HEK293 (cell line): ENCODE results near the gene TRIM56.

Source experiments
- CTCF ChIP-seq: fragments of 450-650 bp; formaldehyde crosslinking; IDR thresholded peaks from 2 replicates; pipeline ENCODE4 v1.5.1; 2016; ENCODE audit warnings: missing biosample characterization, missing genetic modification characterization
- KLF9 ChIP-seq: fragments of 450-650 bp; formaldehyde crosslinking; IDR thresholded peaks from 2 replicates; pipeline ENCODE4 v1.5.1; 2016; ENCODE audit warnings: missing biosample characterization, missing genetic modification characterization, low read depth

- TF ChIP-seq CTCF (tag by site-specific recombination), result peak; percentile 65; the same call in 1 of the 2 replicates
- no peak for TF ChIP-seq KLF9 (tag by site-specific recombination)
Observed at GRCh38 chr7:101094791-101095375, 9.6 kb downstream of the TRIM56 start.
